Head of caudate nucleus (tissue), 42 donors: Measurements from ENCODE around the gene FOXJ1.
A peak's percentile ranks its signal among the peaks of the same experiment; 100 is the strongest.

ENCODE experiments used
- DNase-seq, 42 donors: peaks; one replicate each; pipeline versions ENCODE4 v3.0.0 to v3.0.0-alpha.2; 2020 to 2021; ENCODE audit warnings: mixed read lengths in 7 of 42
- intact Hi-C: fragments of 100-400 bp; cut with DNase I; formaldehyde crosslinking; loops from one replicate; pipeline ENCODE4 v1.15.0; 2022

The FOXJ1 gene

GRCh38 chr17:76132574-76133338 lies 8.3 kb downstream of the FOXJ1 start:
- intact Hi-C loops = loop anchor here (10.0 kb wide), 1 partner anchor 52 kb away; no protein-coding TSS in a partner anchor
- DNase-seq = no peak

GRCh38 chr17:76131692-76132573 lies 9.1 kb downstream of the FOXJ1 start:
- no peak for DNase-seq
- intact Hi-C loops = loop anchor here (10.0 kb wide), 1 partner anchor 53 kb away; no protein-coding TSS in a partner anchor

DNA sequence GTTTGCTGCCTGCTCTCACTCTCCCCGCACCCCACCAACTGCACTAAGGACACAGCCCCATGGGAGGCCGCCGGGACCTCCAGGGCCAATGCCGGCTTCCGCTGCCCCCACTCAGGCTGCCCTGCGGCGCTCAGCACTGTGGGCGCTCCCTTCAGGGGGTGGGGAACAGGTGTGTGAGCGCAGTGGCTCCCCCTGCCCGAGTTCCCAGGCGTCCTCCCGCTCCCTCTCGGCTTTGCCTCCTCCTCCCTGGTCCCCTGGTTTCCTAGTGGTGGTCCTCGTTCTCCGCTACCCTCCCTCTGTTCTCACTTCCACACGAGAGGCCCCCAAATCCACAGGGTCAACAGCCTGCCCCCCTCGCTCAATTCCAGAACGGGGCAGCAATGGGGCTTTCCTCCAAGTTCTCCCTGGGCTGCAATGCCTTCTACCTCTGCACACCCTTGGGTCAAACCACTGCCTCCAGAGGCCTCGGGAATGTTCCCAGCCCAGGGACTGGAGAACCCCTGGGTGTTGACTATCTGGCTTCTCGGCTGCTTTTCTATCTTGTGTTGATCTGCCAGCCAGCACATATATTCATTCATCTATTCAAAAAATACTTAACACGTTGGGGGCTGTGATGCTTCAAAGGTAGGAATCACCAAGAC lies 9.9 kb downstream of the FOXJ1 start:
- intact Hi-C loops = loop anchor here (10.0 kb wide), 1 partner anchor 54 kb away; no protein-coding TSS in a partner anchor
- DNase-seq = no peak

DNA sequence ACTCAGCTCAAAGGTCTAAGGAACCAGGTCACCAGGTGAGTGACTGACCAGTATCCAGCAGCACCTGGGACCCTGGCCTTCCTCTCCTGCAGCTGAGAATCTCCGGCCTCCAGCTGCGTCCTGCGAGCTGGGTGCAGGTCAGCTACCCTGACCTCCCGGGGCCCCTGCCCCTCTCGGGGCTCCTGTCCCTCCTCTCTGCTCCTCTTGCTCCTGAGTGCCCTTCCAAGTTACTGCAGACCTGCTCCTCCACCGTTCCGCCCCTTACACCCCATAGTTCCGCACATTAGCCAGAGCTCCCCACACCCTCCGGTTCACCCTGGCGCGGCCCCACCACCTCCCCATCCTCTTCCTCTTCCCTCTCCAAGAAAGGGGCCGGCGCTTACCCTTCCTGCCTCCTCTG lies 10.6 kb downstream of the FOXJ1 start:
- no peak for DNase-seq

DNA sequence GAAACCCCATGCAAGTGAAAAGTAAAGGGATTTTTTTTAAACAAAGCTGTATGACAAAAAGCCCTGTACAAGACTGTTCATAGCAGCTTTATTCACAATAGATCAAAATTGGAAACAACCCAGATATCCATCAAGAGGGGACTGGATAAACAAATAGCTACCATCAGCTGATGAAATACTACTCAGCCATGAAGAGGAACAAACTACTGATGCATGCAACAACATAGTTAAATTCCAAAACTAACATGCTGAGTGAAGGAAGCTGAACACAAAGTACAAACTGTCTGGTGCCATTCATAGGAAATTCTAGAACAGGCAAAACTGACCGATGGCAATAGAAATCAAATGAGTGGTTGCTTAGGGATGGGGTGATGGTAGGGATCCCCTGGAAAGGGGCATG lies 15.1 kb downstream of the FOXJ1 start:
- intact Hi-C loops = no loop called here
- DNase-seq = no peak

More for the DNA sequence above, 10.6 kb downstream of the FOXJ1 start:
- intact Hi-C loops = loop anchor here (10.0 kb wide), 1 partner anchor 54 kb away; no protein-coding TSS in a partner anchor

DNA sequence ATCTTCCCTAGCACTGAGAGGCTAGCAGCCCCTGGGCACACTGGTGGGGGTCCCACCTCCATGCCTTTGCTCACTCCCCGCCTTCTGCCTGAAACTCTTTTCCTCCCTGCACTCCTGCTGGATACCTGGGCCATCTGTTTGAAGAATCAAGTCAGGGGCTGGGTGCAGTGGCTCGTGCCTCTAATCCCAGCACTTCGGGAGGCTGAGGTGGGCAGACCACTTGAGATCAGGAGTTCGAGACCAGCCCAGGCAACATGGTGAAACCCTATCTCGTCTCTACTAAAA lies 15.7 kb downstream of the FOXJ1 start:
- intact Hi-C loops = no loop called here
- no peak for DNase-seq

DNA sequence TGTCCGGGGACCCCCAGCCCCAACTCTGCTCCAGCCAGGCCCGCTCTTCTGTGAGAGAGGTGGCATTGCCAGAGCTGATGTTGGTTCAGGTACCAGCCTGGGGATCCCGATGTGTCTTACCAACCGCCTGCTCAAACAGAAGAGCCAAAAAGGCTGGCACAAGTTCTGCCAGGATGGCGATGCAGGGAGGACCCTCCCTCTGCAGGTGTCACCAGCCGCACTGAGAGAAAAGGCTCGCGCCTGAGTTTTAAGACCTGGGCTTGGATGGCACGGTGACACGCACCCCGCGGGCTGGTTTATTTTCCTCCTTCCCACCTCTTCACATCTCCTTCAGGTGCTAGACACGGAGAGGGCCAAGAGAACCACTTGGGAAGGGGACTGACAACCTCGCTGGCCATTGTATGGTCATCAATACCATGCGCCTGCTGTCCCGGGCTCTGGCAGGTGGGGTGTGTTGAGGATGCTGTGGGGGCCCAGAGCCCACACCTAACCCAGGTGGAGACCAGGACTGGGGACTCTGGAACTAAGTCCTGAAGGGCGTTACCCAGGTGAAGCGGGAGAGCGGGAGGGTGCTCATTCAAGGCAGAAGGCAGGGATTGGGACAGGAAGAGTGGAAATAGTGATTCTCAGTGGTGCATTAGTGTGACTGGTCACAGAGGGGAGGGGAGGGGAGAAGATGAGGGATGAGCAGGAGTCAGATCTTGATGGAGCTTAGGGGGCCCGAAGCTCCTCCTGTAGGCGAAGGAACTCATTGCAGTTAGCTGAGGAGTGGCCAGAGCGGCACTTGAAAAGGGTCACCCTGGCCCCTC lies 16.3 kb downstream of the FOXJ1 start:
- no peak for DNase-seq
- intact Hi-C loops = loop anchor here (5.0 kb wide), 1 partner anchor 153 kb away; no protein-coding TSS in a partner anchor

DNA sequence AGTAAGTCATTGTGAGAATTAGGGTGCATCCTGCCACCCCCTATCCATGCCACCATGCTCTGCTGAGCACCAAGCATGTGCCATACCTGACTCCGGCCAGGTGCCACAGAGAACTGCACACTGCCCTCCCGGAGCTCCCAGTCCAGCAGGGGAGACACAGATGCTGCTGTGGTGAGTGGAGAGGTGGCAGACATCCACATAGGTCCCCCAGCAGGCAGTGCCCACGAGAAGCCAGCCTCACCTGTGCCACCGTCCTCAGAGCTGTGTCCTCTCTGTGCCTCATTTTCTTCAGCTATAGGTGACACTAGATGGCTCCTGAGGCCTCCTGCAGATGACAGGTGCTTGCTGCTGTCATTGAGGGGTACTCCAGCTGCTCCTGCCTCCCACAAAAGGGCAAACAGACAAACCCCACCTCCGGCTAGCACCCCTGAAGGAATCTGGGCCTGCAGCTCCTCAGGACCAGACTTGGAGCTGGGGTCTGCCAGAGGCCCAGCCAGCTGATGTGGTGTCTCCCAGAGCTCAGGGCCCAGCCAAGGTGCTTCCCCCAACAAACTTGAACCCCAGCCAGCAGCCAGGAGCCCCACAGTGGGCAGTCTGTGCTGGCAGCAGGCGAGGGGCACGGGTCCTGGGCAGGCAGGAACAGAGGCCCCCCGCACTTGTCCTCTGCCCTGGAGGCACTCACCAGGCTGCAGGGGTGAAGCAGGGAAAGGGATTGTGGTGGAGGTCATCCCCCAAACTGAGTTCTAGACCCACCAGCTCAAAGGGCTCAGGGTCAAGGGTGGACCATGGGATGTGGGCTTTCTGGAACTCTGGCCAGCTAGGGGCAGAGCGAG lies 17.1 kb downstream of the FOXJ1 start:
- DNase-seq = no peak
- intact Hi-C loops = loop anchor here (5.0 kb wide), 1 partner anchor 153 kb away; no protein-coding TSS in a partner anchor

- intact Hi-C loops = loop anchor here (5.0 kb wide), 1 partner anchor 154 kb away; no protein-coding TSS in a partner anchor
Observed at GRCh38 chr17:76123191-76123499, 17.9 kb downstream of the FOXJ1 start.

GRCh38 chr17:76122431-76123190 lies 18.4 kb downstream of the FOXJ1 start:
- DNase-seq = no peak
- intact Hi-C loops = loop anchor here (5.0 kb wide), 1 partner anchor 155 kb away; no protein-coding TSS in a partner anchor

More at GRCh38 chr17:76123191-76123499, 17.9 kb downstream of the FOXJ1 start:
- no peak for DNase-seq

- DNase-seq = peak in 6 of 42 donors; percentile 17 to 55 (median 52)
- intact Hi-C loops = loop anchor here (5.0 kb wide), 1 partner anchor 155 kb away; no protein-coding TSS in a partner anchor
Observed at GRCh38 chr17:76121932-76122430, 19.1 kb downstream of the FOXJ1 start.

- intact Hi-C loops = loop anchor here (5.0 kb wide), 1 partner anchor 157 kb away; no protein-coding TSS in a partner anchor
- DNase-seq = no peak
Observed at GRCh38 chr17:76120658-76121008, 20.4 kb downstream of the FOXJ1 start.

DNA sequence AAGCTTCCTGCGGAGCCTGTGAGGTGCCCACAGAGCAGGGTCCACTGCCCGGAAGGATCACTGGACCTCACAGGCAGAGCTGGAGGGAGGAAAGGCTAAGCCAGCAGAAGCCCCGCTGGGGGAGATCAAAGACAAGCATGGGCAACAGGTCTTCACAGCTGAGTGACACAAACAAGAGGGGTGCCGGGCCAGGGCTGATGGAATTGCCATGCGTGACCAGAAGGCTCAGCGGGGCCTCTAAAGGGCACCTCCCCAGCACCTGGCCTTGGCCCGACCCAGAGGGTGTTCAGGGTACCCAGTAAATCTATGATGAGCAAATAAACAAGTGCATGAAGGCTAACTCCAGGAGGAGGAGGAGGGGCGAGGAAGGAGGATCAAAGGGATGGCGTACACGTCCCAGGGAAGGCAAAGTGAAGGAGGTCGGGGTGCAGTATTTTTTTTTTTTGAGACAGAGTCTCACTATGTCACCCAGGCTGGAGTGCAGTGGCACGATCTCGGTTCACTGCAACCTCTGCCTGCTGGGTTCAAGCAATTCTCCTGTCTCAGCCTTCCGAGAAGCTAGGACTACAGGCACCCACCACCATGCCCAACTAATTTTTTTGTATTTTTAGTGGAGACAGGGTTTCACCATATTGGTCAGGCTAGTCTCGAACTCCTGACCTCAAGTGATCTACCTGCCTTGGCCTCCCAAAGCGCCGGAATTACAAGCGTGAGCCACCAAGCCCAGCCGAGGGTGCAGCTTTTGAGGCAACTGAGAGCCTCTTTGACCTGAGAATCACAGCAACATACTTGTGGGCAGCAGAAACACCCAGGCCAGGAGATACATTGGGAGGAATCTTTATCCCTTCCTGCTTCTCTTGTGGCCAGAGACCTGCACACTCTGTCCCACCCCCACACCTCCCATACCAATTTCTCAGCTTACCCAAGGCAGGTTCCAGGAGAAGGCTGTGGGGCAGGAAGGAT lies 21.4 kb downstream of the FOXJ1 start:
- intact Hi-C loops = loop anchor here (5.0 kb wide), 1 partner anchor 158 kb away; no protein-coding TSS in a partner anchor
- no peak for DNase-seq

GRCh38 chr17:76115138-76115754 lies 25.8 kb downstream of the FOXJ1 start:
- intact Hi-C loops = no loop called here
- DNase-seq = no peak

DNA sequence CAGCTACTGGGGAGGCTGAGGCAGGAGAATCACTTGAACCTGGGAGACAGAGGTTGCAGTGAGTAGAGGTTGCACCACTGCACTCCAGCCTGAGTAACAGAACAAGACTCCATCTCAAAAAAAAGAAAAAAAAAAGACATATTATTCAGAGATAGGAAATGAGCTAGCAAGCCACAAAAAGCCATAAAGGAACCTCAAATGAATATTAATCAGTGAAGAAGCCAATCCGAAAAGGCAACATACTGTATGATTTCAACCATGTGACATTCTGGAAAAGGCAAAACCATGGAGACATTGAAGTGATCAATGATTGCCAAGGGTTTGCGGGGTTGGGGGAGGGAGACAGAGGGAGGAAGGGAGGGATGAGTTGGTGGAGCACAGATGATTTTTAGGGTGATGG lies 29.1 kb downstream of the FOXJ1 start:
- intact Hi-C loops = no loop called here
- no peak for DNase-seq
